Trophoblast cell (in vitro differentiated cells and primary cell): ENCODE measurements around the gene PARVA.

Experiments
- DNase-seq, 2 donors: peaks; one replicate each; pipeline ENCODE4 v3.0.0-alpha.2; 2016
- H2AFZ ChIP-seq: 2 replicates; pipeline ENCODE4 v1.6.1; 2013; ENCODE audit warnings: low read length, moderate library complexity, mild to moderate bottlenecking; ENCODE audit not compliant: insufficient read depth, poor library complexity
- H2AK5ac ChIP-seq: 2 replicates; pipeline ENCODE4 v1.6.1; 2013; ENCODE audit warnings: mild to moderate bottlenecking, low read length
- H2BK120ac ChIP-seq: 2 replicates; pipeline ENCODE4 v1.6.1; 2013; ENCODE audit warnings: low read length, mild to moderate bottlenecking, moderate library complexity; ENCODE audit not compliant: insufficient read depth, poor library complexity
- H2BK12ac ChIP-seq: 2 replicates; pipeline ENCODE4 v1.6.1; 2013; ENCODE audit warnings: mild to moderate bottlenecking, low read length, moderate library complexity
- H2BK5ac ChIP-seq: 2 replicates; pipeline ENCODE4 v1.6.1; 2013; ENCODE audit warnings: low read length, low read depth, moderate library complexity, mild to moderate bottlenecking; ENCODE audit not compliant: poor library complexity
- H3K14ac ChIP-seq: 2 replicates; pipeline ENCODE4 v1.6.1; 2013; ENCODE audit warnings: mild to moderate bottlenecking, low read length
- H3K18ac ChIP-seq: 2 replicates; pipeline ENCODE4 v1.6.1; 2013; ENCODE audit warnings: mild to moderate bottlenecking, low read length
- H3K23ac ChIP-seq: 2 replicates; pipeline ENCODE4 v1.6.1; 2013; ENCODE audit warnings: low read length
- H3K27ac ChIP-seq: 2 replicates; pipeline ENCODE4 v1.5.1; 2013; ENCODE audit warnings: low read depth, mild to moderate bottlenecking, inconsistent platforms, low read length, moderate library complexity
- H3K27me3 ChIP-seq: 2 replicates; pipeline ENCODE4 v1.6.1; 2013; ENCODE audit warnings: inconsistent platforms, mild to moderate bottlenecking, low read length, moderate library complexity; ENCODE audit not compliant: insufficient read depth
- H3K36me3 ChIP-seq, 2 experiments: 1 replicate in 1 of 2; 2 replicates in 1 of 2; pipeline ENCODE4 v1.6.1; 2013; ENCODE audit warnings: low read length in 2 of 2, mild to moderate bottlenecking in 2 of 2, moderate library complexity in 1 of 2; ENCODE audit not compliant: insufficient read depth in 2 of 2, control insufficient read depth in 1 of 2
- H3K4ac ChIP-seq: 2 replicates; pipeline ENCODE4 v1.6.1; 2013; ENCODE audit warnings: low read depth, mild to moderate bottlenecking, low read length, moderate library complexity
- H3K4me1 ChIP-seq, 2 experiments: 1 replicate in 1 of 2; 2 replicates in 1 of 2; pipeline ENCODE4 v1.6.1; 2013; ENCODE audit warnings: low read length in 2 of 2, mild to moderate bottlenecking in 2 of 2, moderate library complexity in 1 of 2; ENCODE audit not compliant: insufficient read depth in 2 of 2, control insufficient read depth in 1 of 2
- H3K4me2 ChIP-seq: 2 replicates; pipeline ENCODE4 v1.6.1; 2013; ENCODE audit warnings: inconsistent platforms, mild to moderate bottlenecking, low read length, moderate library complexity
- H3K4me3 ChIP-seq: 2 replicates; pipeline ENCODE4 v1.5.1; 2013; ENCODE audit warnings: mild to moderate bottlenecking, low read depth, low read length, inconsistent platforms
- H3K79me1 ChIP-seq: one replicate; pipeline ENCODE4 v1.6.1; 2013; ENCODE audit warnings: low read length
- H3K79me2 ChIP-seq: 2 replicates; pipeline ENCODE4 v1.6.1; 2013; ENCODE audit warnings: low read length, mild to moderate bottlenecking; ENCODE audit not compliant: control insufficient read depth, insufficient read depth, poor library complexity
- H3K9ac ChIP-seq: 2 replicates; pipeline ENCODE4 v1.6.1; 2013; ENCODE audit warnings: mild to moderate bottlenecking, low read length
- H3K9me3 ChIP-seq: 2 replicates; pipeline ENCODE4 v1.6.1; 2013; ENCODE audit warnings: low read depth, mild to moderate bottlenecking, control low read depth, inconsistent platforms, low read length; ENCODE audit not compliant: insufficient read depth
- H4K12ac ChIP-seq: 2 replicates; pipeline ENCODE4 v1.6.1; 2013; ENCODE audit warnings: low read depth, mild to moderate bottlenecking, low read length, moderate library complexity
- H4K8ac ChIP-seq: 2 replicates; pipeline ENCODE4 v1.6.1; 2013; ENCODE audit warnings: low read depth, mild to moderate bottlenecking, low read length, moderate library complexity
- H4K91ac ChIP-seq: one replicate; pipeline ENCODE4 v1.6.1; 2013; ENCODE audit warnings: low read depth, mild to moderate bottlenecking, low read length, moderate library complexity
- WGBS: extraction: QIAGEN DNeasy Blood & Tissue Kit; methylation state at CpG from one replicate; pipeline ENCODE4 v1.1.7; 2013; ENCODE audit warnings: missing lambda C conversion rate; ENCODE audit not compliant: insufficient read length, insufficient coverage; ENCODE audit errors: extremely low coverage; 5-methylcytosine and 5-hydroxymethylcytosine counted together

PARVA gene

DNA sequence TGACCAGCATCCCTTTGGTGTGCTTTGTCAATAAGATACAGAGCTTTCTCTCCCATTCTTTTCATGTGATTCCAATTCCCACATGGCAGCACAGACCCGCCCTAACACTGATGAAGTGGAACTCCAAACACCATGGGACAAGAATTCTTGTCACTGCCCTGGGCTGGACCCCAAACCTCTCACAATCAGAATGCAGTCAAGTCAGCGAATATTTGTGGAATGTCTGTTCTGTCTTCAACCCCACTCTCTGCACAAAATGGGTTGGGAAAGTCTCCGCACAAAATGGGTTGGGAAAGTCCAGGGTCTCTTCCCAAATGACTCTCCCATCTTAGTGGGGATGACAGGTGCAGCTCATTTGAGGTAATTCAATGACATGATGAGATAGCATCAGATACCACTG is 157.9 kb downstream of the PARVA start:
- Histone ChIP-seq H3K27me3 (no peaks in the 10 kb centered on the region), H3K79me1 (peaks cover 18% of the 10 kb centered on the region), H2BK120ac (no peak overlapping the region), H3K27ac (no peak overlapping the region), H3K4me2 (no peak overlapping the region), H3K4me1 (peaks cover 6 to 9% of the 10 kb centered on the region in 2 experiments), H2AK5ac (no peak overlapping the region), H3K23ac (no peak overlapping the region), H2BK5ac (no peak overlapping the region), H4K12ac (no peak overlapping the region), H3K9ac (no peak overlapping the region), H2BK12ac (no peak overlapping the region), H4K91ac (no peak overlapping the region), H3K4ac (no peak overlapping the region), H3K18ac (no peak overlapping the region), H3K14ac (no peak overlapping the region), H2AFZ (no peak overlapping the region), H3K4me3 (no peak overlapping the region), H3K36me3 (peaks cover 7% of the 10 kb centered on the region in 2 experiments), H3K9me3 (peaks cover 3% of the 10 kb centered on the region), H4K8ac (no peak overlapping the region), H3K79me2 (no peaks in the 10 kb centered on the region)
- no peak for DNase-seq
- no CpG with 5 or more reads among the region's 3 CpGs for WGBS

DNA sequence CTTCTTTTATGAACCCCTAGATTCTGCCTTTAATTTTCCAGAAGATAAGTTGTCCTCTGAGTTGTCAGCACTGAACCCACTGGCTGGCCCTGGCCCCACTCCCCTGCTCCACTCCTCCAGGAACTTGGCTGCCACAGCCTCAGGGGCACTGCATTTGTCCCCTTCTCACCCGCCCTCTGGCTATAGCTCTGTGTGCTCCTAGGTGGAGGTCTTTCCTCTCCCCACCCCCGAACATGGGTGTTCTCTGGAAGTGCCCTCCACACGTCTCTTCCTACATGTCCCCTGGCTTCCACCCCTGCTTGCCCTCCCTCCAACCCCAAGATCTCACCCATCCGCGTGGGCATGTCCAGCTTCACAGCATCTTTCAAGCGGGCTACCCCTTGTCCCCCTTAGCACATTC is 159.2 kb downstream of the PARVA start:
- H3K9me3 ChIP-seq, result peaks cover 3% of the 10 kb centered on the region
- H3K9ac ChIP-seq, result no peak overlapping the region
- H3K27ac ChIP-seq, result no peak overlapping the region
- no peaks in the 10 kb centered on the region for H3K27me3 ChIP-seq
- no peak overlapping the region for H4K8ac ChIP-seq
- H2BK12ac ChIP-seq, result peak overlapping the region; percentile 56
- peaks cover 7% of the 10 kb centered on the region in 2 experiments for H3K36me3 ChIP-seq
- peak overlapping the region; percentile 65 for H2AK5ac ChIP-seq
- no peak overlapping the region for H2BK120ac ChIP-seq
- H3K23ac ChIP-seq, result no peak overlapping the region
- H3K4me1 ChIP-seq, result peaks cover 16 to 19% of the 10 kb centered on the region in 2 experiments
- H3K4me3 ChIP-seq, result no peak overlapping the region
- peak overlapping the region; percentile 8 for H4K91ac ChIP-seq
- DNase-seq, result no peak
- H3K79me1 ChIP-seq, result peaks cover 24% of the 10 kb centered on the region
- H2BK5ac ChIP-seq, result no peak overlapping the region
- no peak overlapping the region for H3K18ac ChIP-seq
- H3K79me2 ChIP-seq, result peaks cover 2% of the 10 kb centered on the region
- H3K14ac ChIP-seq, result no peak overlapping the region
- no peak overlapping the region for H4K12ac ChIP-seq
- WGBS, result no CpG with 5 or more reads among the region's 6 CpGs
- H3K4me2 ChIP-seq, result no peak overlapping the region
- no peak overlapping the region for H2AFZ ChIP-seq
- no peak overlapping the region for H3K4ac ChIP-seq

DNA sequence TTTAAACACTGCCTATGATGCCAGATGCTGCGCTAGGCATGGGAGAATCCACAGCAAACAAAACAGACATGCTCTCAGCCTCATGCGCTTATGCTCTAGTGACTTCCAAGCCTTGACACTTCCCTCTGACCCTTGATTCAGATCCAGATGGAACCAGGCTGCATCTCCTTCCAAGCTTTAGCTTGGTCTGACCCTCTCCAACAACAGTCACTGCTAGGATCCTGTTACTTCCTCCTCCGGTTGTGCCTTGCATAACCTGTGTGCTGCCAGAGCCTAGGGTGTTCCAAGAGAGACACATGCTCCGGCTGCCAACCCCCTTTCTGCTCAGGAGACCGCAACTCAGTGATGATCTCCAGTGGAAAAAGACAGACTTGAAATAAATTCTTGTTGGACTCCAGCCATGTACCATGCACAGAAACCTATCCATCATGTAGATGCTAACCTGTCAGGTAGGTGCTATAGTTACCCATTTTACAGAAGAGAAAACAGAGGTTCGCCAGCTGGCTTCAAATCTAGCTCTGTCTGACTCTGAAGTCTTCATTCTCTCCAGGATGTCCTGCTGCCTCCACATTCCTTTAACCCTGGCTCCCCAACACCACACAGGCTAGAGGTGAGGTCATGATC is 160.5 kb downstream of the PARVA start:
- Histone ChIP-seq H2AK5ac (peak overlapping the region; percentile 69), H4K12ac (no peak overlapping the region), H3K4ac (no peak overlapping the region), H2BK5ac (no peak overlapping the region), H3K79me2 (peaks cover 4% of the 10 kb centered on the region), H3K27ac (no peak overlapping the region), H3K18ac (no peak overlapping the region), H4K91ac (no peak overlapping the region), H3K23ac (no peak overlapping the region), H3K14ac (peak overlapping the region; percentile 17), H3K36me3 (peaks cover 3% of the 10 kb centered on the region in 2 experiments), H3K27me3 (no peaks in the 10 kb centered on the region), H2AFZ (no peak overlapping the region), H3K9me3 (peaks cover 3% of the 10 kb centered on the region), H2BK120ac (peak overlapping the region; percentile 9), H2BK12ac (peak overlapping the region; percentile 18), H3K79me1 (peaks cover 37% of the 10 kb centered on the region), H3K4me3 (no peak overlapping the region), H4K8ac (peak overlapping the region; percentile 32), H3K9ac (no peak overlapping the region), H3K4me1 (peaks cover 27 to 29% of the 10 kb centered on the region in 2 experiments), H3K4me2 (no peak overlapping the region)
- no CpG with 5 or more reads among the region's 6 CpGs for WGBS
- no peak for DNase-seq

- no peak overlapping the region for H2AFZ ChIP-seq
- H3K79me1 ChIP-seq, result peaks cover 44% of the 10 kb centered on the region
- peak overlapping the region; percentile 3 for H2AK5ac ChIP-seq
- no peak overlapping the region for H4K8ac ChIP-seq
- peak overlapping the region; percentile 0 for H2BK5ac ChIP-seq
- peaks cover 4% of the 10 kb centered on the region for H3K79me2 ChIP-seq
- no peak overlapping the region for H3K9ac ChIP-seq
- H3K23ac ChIP-seq, result no peak overlapping the region
- peak overlapping the region; percentile 89 for H2BK12ac ChIP-seq
- no peaks in the 10 kb centered on the region for H3K27me3 ChIP-seq
- peak overlapping the region; percentile 8 for H3K18ac ChIP-seq
- H3K27ac ChIP-seq, result no peak overlapping the region
- WGBS, result no CpG with 5 or more reads among the region's 3 CpGs
- peak overlapping the region; percentile 72 for H4K91ac ChIP-seq
- no peak overlapping the region for H3K4me3 ChIP-seq
- peak overlapping the region; percentile 3 for H2BK120ac ChIP-seq
- H3K36me3 ChIP-seq, result no peaks in the 10 kb centered on the region
- no peak overlapping the region for H4K12ac ChIP-seq
- no peaks in the 10 kb centered on the region for H3K9me3 ChIP-seq
- H3K4ac ChIP-seq, result peak overlapping the region; percentile 41
- peak overlapping the region; percentile 1 for H3K14ac ChIP-seq
- no peak for DNase-seq
- peaks cover 35 to 36% of the 10 kb centered on the region in 2 experiments for H3K4me1 ChIP-seq
- no peak overlapping the region for H3K4me2 ChIP-seq
Observed at GRCh38 chr11:12538889-12539421, 161.6 kb downstream of the PARVA start.
